Measurements from ENCODE around the gene PDZRN4.

The PDZRN4 gene

GRCh38 chr12:41334390-41334789 lies 146.3 kb downstream of the PDZRN4 start:
- TF ChIP-seq TSHZ2 (CRISPR knock-in tag; IDR thresholded peaks at IDR 0.05), result peak; percentile 84
- TF ChIP-seq TCF4 (CRISPR knock-in tag; IDR thresholded peaks at IDR 0.05; ENCODE audit: borderline replicate concordance), result peak; percentile 61; the same call in 1 of the 2 replicates
- no peak for TF ChIP-seq ZC3H10 (CRISPR knock-in tag; IDR thresholded peaks at IDR 0.05)
- ATAC-seq, result no peak

- TF ChIP-seq SNAI2 (CRISPR knock-in tag; IDR thresholded peaks at IDR 0.05) (no peak), ZC3H10 (CRISPR knock-in tag; IDR thresholded peaks at IDR 0.05) (no peak), BACH2 (CRISPR knock-in tag; IDR thresholded peaks at IDR 0.05; ENCODE audit: borderline replicate concordance) (no peak), OSR1 (CRISPR knock-in tag; IDR thresholded peaks at IDR 0.05) (no peak), ZNF565 (CRISPR knock-in tag; conservative IDR thresholded peaks at IDR 0.05; ENCODE audit: low read depth) (no peak), RARB (CRISPR knock-in tag; IDR thresholded peaks at IDR 0.05) (no peak), PPARA (CRISPR knock-in tag; IDR thresholded peaks at IDR 0.05; ENCODE audit: borderline replicate concordance) (no peak), TCF4 (CRISPR knock-in tag; IDR thresholded peaks at IDR 0.05; ENCODE audit: borderline replicate concordance) (no peak), ZFP30 (CRISPR knock-in tag; IDR thresholded peaks at IDR 0.05) (no peak), ARNTL (CRISPR knock-in tag; IDR thresholded peaks at IDR 0.05; ENCODE audit: borderline replicate concordance, low read depth) (no peak), CSDC2 (CRISPR knock-in tag; IDR thresholded peaks at IDR 0.05) (no peak), ZNF8 (CRISPR knock-in tag; IDR thresholded peaks at IDR 0.05) (no peak), TSHZ2 (CRISPR knock-in tag; IDR thresholded peaks at IDR 0.05) (no peak), ZFP3 (CRISPR knock-in tag; IDR thresholded peaks at IDR 0.05) (no peak), ISL1 (CRISPR knock-in tag; IDR thresholded peaks at IDR 0.05) (no peak), TOX (CRISPR knock-in tag; IDR thresholded peaks at IDR 0.05; ENCODE audit: borderline replicate concordance) (no peak)
- TF ChIP-seq, protein P1, sequence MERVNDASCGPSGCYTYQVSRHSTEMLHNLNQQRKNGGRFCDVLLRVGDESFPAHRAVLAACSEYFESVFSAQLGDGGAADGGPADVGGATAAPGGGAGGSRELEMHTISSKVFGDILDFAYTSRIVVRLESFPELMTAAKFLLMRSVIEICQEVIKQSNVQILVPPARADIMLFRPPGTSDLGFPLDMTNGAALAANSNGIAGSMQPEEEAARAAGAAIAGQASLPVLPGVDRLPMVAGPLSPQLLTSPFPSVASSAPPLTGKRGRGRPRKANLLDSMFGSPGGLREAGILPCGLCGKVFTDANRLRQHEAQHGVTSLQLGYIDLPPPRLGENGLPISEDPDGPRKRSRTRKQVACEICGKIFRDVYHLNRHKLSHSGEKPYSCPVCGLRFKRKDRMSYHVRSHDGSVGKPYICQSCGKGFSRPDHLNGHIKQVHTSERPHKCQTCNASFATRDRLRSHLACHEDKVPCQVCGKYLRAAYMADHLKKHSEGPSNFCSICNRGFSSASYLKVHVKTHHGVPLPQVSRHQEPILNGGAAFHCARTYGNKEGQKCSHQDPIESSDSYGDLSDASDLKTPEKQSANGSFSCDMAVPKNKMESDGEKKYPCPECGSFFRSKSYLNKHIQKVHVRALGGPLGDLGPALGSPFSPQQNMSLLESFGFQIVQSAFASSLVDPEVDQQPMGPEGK (CRISPR knock-in tag; IDR thresholded peaks at IDR 0.05; ENCODE audit: borderline replicate concordance), result no peak
- ATAC-seq, result no peak
Observed at GRCh38 chr12:41336041-41336549, 148.0 kb downstream of the PDZRN4 start.

GRCh38 chr12:41339784-41340183 lies 151.7 kb downstream of the PDZRN4 start:
- no peak for TF ChIP-seq RARB (CRISPR knock-in tag; IDR thresholded peaks at IDR 0.05)
- TF ChIP-seq CSDC2 (CRISPR knock-in tag; IDR thresholded peaks at IDR 0.05), result no peak
- no peak for TF ChIP-seq ZNF70 (CRISPR knock-in tag; IDR thresholded peaks at IDR 0.05)
- no peak for TF ChIP-seq TOX (CRISPR knock-in tag; IDR thresholded peaks at IDR 0.05; ENCODE audit: borderline replicate concordance)
- no peak for TF ChIP-seq ZFP3 (CRISPR knock-in tag; IDR thresholded peaks at IDR 0.05)
- no peak for TF ChIP-seq ARNTL (CRISPR knock-in tag; IDR thresholded peaks at IDR 0.05; ENCODE audit: borderline replicate concordance, low read depth)
- no peak for ATAC-seq

DNA sequence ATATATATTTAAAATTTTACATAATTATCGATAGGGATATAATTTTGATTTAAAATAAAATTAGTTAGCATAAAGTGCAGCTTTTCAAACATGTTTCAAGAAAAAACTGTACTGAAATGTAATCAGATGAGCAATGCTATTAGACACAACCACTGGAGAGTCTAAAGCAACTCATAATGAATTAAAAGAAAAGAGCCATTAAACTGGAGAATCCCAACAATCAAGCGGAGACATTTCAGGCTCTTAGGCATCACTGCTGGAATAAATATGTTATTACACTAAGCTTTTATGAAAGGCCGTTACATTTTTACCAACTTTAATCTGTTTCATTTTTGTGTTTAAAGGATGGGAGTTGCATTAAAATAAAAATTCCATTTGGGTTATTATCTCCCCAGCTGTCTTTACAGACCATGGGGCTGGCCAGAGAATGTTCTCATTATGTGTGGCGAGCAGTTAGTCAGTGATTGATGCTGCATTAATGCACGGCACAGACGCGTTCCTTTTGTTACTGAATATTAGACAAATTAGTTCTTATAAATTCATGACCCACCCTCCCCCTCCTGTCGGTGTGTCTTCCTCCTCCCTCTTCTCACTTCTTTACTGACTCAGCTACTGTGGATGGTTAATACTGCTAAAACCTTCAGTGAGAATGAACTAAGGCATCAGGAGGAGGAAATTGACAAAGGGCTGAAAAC lies 156.8 kb downstream of the PDZRN4 start:
- ATAC-seq, result no peak
- TF ChIP-seq, protein P1 (CRISPR knock-in tag; IDR thresholded peaks at IDR 0.05; ENCODE audit: borderline replicate concordance), result no peak
- TF ChIP-seq SNAI2 (CRISPR knock-in tag; IDR thresholded peaks at IDR 0.05) (no peak), GLIS3 (CRISPR knock-in tag; IDR thresholded peaks at IDR 0.05) (no peak), ARNTL (CRISPR knock-in tag; IDR thresholded peaks at IDR 0.05; ENCODE audit: borderline replicate concordance, low read depth) (no peak), RARB (CRISPR knock-in tag; IDR thresholded peaks at IDR 0.05) (no peak), ZFP30 (CRISPR knock-in tag; IDR thresholded peaks at IDR 0.05) (no peak), CREB5 (CRISPR knock-in tag; IDR thresholded peaks at IDR 0.05; ENCODE audit: low read depth) (no peak), CSRNP3 (CRISPR knock-in tag; IDR thresholded peaks at IDR 0.05) (no peak), CSDC2 (CRISPR knock-in tag; IDR thresholded peaks at IDR 0.05) (no peak), ZC3H10 (CRISPR knock-in tag; IDR thresholded peaks at IDR 0.05) (no peak), ZNF70 (CRISPR knock-in tag; IDR thresholded peaks at IDR 0.05) (no peak), ISL1 (CRISPR knock-in tag; IDR thresholded peaks at IDR 0.05) (no peak), PPARA (CRISPR knock-in tag; IDR thresholded peaks at IDR 0.05; ENCODE audit: borderline replicate concordance) (no peak), ZNF565 (CRISPR knock-in tag; conservative IDR thresholded peaks at IDR 0.05; ENCODE audit: low read depth) (no peak), TCF4 (CRISPR knock-in tag; IDR thresholded peaks at IDR 0.05; ENCODE audit: borderline replicate concordance) (no peak)
